ENCODE measurements around the gene ZNF608. TPM values are rescaled to one million over a fixed set of nuclear protein-coding genes. Genes with fewer than 3 reads are reported as not detected.

Gene ZNF608
- total RNA-seq, 8 experiments from 2014 or later: 5.0 to 141 (median 99.6) TPM

GRCh38 chr5:124701873-124702425 lies 44.5 kb downstream of the ZNF608 start:
- WGBS, 10 experiments: 30 to 100% (median 55%) methylated on average over 1 to 6 of the region's 6 CpGs
- ATAC-seq (replicated peaks in 6 of 8): no peak
- H3K4me1 ChIP-seq (replicated peaks in 1 of 2): peaks cover 94 to 100% of the 10 kb centered on the region in 2 donors
- no peak overlapping the region for H3K27ac ChIP-seq
- in situ Hi-C loops (cut with MboI; ENCODE audit: low pct_unique_long_range_greater_than_20kb in 2 of 9, low sequenced_read_pairs in 9 of 9, unreplicated experiment in 9 of 9): no loop called here
- H3K4me3 ChIP-seq: no peak overlapping the region

- no peak overlapping the region for H3K27ac ChIP-seq
- H3K4me3 ChIP-seq: no peak overlapping the region
- H3K4me1 ChIP-seq (replicated peaks in 1 of 2): peaks cover 92 to 100% of the 10 kb centered on the region in 2 donors
- WGBS, 10 experiments: 60 to 100% (median 79%) methylated on average over 1 to 8 of the region's 9 CpGs; no CpG with 5 or more reads in 1 of the 10 experiments
- ATAC-seq (replicated peaks in 6 of 8): no peak
- in situ Hi-C loops (cut with MboI; ENCODE audit: low pct_unique_long_range_greater_than_20kb in 2 of 9, low sequenced_read_pairs in 9 of 9, unreplicated experiment in 9 of 9): no loop called here
These were observed 45.4 kb downstream of the ZNF608 start for GRCh38 chr5:124701016-124701415.

GRCh38 chr5:124700333-124700732 lies 46.1 kb downstream of the ZNF608 start:
- in situ Hi-C loops (cut with MboI; ENCODE audit: low pct_unique_long_range_greater_than_20kb in 2 of 9, low sequenced_read_pairs in 9 of 9, unreplicated experiment in 9 of 9): no loop called here
- Histone ChIP-seq H3K27ac (no peak overlapping the region), H3K4me3 (no peak overlapping the region), H3K4me1 (replicated peaks in 1 of 2) (peaks cover 85 to 94% of the 10 kb centered on the region in 2 donors)
- WGBS, 10 experiments: 74 to 100% (median 98%) methylated on average over 1 to 3 of the region's 3 CpGs; no CpG with 5 or more reads in 2 of the 10 experiments
- ATAC-seq (replicated peaks in 6 of 8): no peak

- H3K27ac ChIP-seq: no peak overlapping the region
- H3K4me1 ChIP-seq (replicated peaks in 1 of 2): peaks cover 71 to 78% of the 10 kb centered on the region in 2 donors
- ATAC-seq (replicated peaks in 6 of 8): peak in 2 of 8 experiments; percentile 65
- in situ Hi-C loops (cut with MboI; ENCODE audit: low pct_unique_long_range_greater_than_20kb in 2 of 9, low sequenced_read_pairs in 9 of 9, unreplicated experiment in 9 of 9): no loop called here
- WGBS, 10 experiments: 64 to 90% (median 86%) methylated on average over 1 of the region's 1 CpG; no CpG with 5 or more reads in 3 of the 10 experiments
- H3K4me3 ChIP-seq: no peak overlapping the region
These were observed 47.7 kb downstream of the ZNF608 start for GRCh38 chr5:124698770-124699169.

- H3K4me1 ChIP-seq (replicated peaks in 1 of 2): peaks cover 64 to 71% of the 10 kb centered on the region in 2 donors
- whole genome bisulfite sequencing, 10 experiments: 0 to 44% (median 21%) methylated on average over 1 to 4 of the region's 4 CpGs
- peak in 7 of 8 experiments; percentile 24 to 85 (median 82) for ATAC-seq (replicated peaks in 6 of 8)
These were observed 48.4 kb downstream of the ZNF608 start for GRCh38 chr5:124697933-124698591.

GRCh38 chr5:124697501-124697900 lies 48.9 kb downstream of the ZNF608 start:
- in situ Hi-C loops (cut with MboI; ENCODE audit: low pct_unique_long_range_greater_than_20kb in 2 of 9, low sequenced_read_pairs in 9 of 9, unreplicated experiment in 9 of 9): no loop called here
- no peak overlapping the region for H3K4me3 ChIP-seq
- 0 to 89% (median 83%) methylated on average over 1 of the region's 1 CpG; no CpG with 5 or more reads in 5 of the 10 experiments for WGBS, 10 experiments
- peak overlapping the region in 1 of 2 donors; percentile 26 for H3K27ac ChIP-seq
- peaks cover 59 to 65% of the 10 kb centered on the region in 2 donors for H3K4me1 ChIP-seq (replicated peaks in 1 of 2)
- peak in 5 of 8 experiments; percentile 35 to 46 (median 44) for ATAC-seq (replicated peaks in 6 of 8)

More at GRCh38 chr5:124697933-124698591, 48.4 kb downstream of the ZNF608 start:
- no peak overlapping the region for H3K4me3 ChIP-seq
- in situ Hi-C loops (cut with MboI; ENCODE audit: low pct_unique_long_range_greater_than_20kb in 2 of 9, low sequenced_read_pairs in 9 of 9, unreplicated experiment in 9 of 9): no loop called here
- peak overlapping the region; percentile 6 to 50 for H3K27ac ChIP-seq

- no peak overlapping the region for H3K4me3 ChIP-seq
- H3K4me1 ChIP-seq (replicated peaks in 1 of 2): peaks cover 53 to 59% of the 10 kb centered on the region in 2 donors
- 67 to 89% (median 78%) methylated on average over 5 to 7 of the region's 7 CpGs; no CpG with 5 or more reads in 1 of the 10 experiments for WGBS, 10 experiments
- no peak for ATAC-seq (replicated peaks in 6 of 8)
- no peak overlapping the region for H3K27ac ChIP-seq
- in situ Hi-C loops (cut with MboI; ENCODE audit: low pct_unique_long_range_greater_than_20kb in 2 of 9, low sequenced_read_pairs in 9 of 9, unreplicated experiment in 9 of 9): no loop called here
These were observed 49.5 kb downstream of the ZNF608 start for GRCh38 chr5:124696898-124697297.
